ENCODE data around the gene TGOLN2. TPM values are rescaled to one million over a fixed set of nuclear protein-coding genes. Genes with fewer than 3 reads are reported as not detected.

The TGOLN2 gene
- total RNA-seq, 2 donors from 2014 or later = 69.9 to 75.2 TPM

DNA sequence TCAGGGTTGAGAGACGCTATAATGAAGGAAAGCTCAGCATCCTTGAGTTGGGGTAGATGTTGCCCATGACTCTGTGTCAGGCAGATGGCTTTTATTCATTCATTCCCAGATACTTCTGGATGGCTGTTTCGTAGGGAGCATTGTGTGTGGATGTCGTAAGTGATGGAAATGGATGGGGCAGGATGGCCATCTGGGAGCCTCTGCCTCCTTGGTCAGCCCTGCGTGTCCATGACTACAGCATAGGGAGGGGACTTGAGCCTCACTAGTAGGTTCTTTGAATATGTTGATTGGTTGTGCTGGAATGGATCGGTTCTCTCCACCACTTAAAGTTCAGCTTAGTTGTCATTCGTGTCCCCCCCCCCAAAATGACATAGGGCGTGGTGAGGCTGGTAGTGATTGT lies 44.9 kb downstream of the TGOLN2 start:
- no peaks in the 10 kb centered on the region for H3K4me1 ChIP-seq
- no peak for DNase-seq
- no peaks in the 10 kb centered on the region for H3K9me3 ChIP-seq
- no peak for ATAC-seq
- no peak overlapping the region for H3K27ac ChIP-seq
- WGBS, 2 donors = 87 to 91% methylated on average over 7 of the region's 7 CpGs
- TF ChIP-seq CTCF (IDR thresholded peaks at IDR 0.05) = no peak
- no peak for TF ChIP-seq POLR2A (IDR thresholded peaks at IDR 0.05)
- H3K27me3 ChIP-seq = no peaks in the 10 kb centered on the region
- no peaks in the 10 kb centered on the region for H3K36me3 ChIP-seq (replicated peaks in 1 of 2; ENCODE audit: insufficient read depth in 1 of 2, low read depth in 2 of 2)
- no peak overlapping the region for H3K4me3 ChIP-seq
- intact Hi-C loops (cut with DNase I) = loop anchor here (10.0 kb wide), 1 partner anchor 368 kb away; no protein-coding TSS in a partner anchor

DNA sequence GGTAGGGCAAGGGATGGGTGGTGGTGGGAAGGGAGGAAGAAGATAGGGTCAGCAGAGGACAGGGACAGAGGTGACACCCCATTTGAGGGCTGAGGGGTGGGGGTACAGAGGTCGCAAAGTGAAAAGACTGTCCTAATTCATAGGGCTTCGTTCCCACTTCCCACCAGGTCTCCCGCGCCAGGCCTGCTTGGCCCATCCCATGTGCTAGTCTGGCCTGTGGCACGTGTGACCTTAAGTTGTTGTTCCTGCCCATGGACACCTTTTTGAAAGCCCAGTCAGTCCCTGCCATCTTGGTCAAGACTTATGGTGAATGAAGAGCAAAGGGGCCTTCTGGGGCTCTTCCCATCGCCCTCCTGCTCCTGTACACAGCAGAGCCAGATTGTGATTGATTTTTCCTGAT lies 46.2 kb downstream of the TGOLN2 start:
- Histone ChIP-seq H3K9me3 (no peaks in the 10 kb centered on the region), H3K4me1 (no peaks in the 10 kb centered on the region), H3K4me3 (no peak overlapping the region), H3K27ac (no peak overlapping the region), H3K27me3 (no peaks in the 10 kb centered on the region), H3K36me3 (replicated peaks in 1 of 2; ENCODE audit: insufficient read depth in 1 of 2, low read depth in 2 of 2) (no peaks in the 10 kb centered on the region)
- intact Hi-C loops (cut with DNase I) = loop anchor here (10.0 kb wide), 1 partner anchor 367 kb away; no protein-coding TSS in a partner anchor
- TF ChIP-seq CTCF (IDR thresholded peaks at IDR 0.05) = no peak
- no peak for TF ChIP-seq POLR2A (IDR thresholded peaks at IDR 0.05)
- DNase-seq = no peak
- ATAC-seq = no peak
- WGBS, 2 donors = 80 to 85% methylated on average over 6 of the region's 6 CpGs

GRCh38 chr2:85278361-85278760 lies 49.4 kb downstream of the TGOLN2 start:
- no peak for TF ChIP-seq POLR2A (IDR thresholded peaks at IDR 0.05)
- no peak for TF ChIP-seq CTCF (IDR thresholded peaks at IDR 0.05)
- Histone ChIP-seq H3K27ac (no peak overlapping the region), H3K4me3 (no peak overlapping the region), H3K27me3 (no peaks in the 10 kb centered on the region), H3K36me3 (replicated peaks in 1 of 2; ENCODE audit: insufficient read depth in 1 of 2, low read depth in 2 of 2) (no peaks in the 10 kb centered on the region), H3K4me1 (no peaks in the 10 kb centered on the region), H3K9me3 (no peaks in the 10 kb centered on the region)
- intact Hi-C loops (cut with DNase I) = no loop called here
- 76 to 82% methylated on average over 2 of the region's 2 CpGs for WGBS, 2 donors
- no peak for DNase-seq
- no peak for ATAC-seq

GRCh38 chr2:85277416-85278158 lies 50.2 kb downstream of the TGOLN2 start:
- no peak overlapping the region for H3K27ac ChIP-seq
- DNase-seq = no peak

More at GRCh38 chr2:85277416-85278158, 50.2 kb downstream of the TGOLN2 start:
- intact Hi-C loops (cut with DNase I) = no loop called here
- TF ChIP-seq CTCF (IDR thresholded peaks at IDR 0.05) = no peak
- no peak for TF ChIP-seq POLR2A (IDR thresholded peaks at IDR 0.05)
- WGBS, 2 donors = 64 to 82% methylated on average over 11 to 14 of the region's 15 CpGs
- no peak for ATAC-seq
- H3K36me3 ChIP-seq (replicated peaks in 1 of 2; ENCODE audit: insufficient read depth in 1 of 2, low read depth in 2 of 2) = no peaks in the 10 kb centered on the region
- H3K4me3 ChIP-seq = no peak overlapping the region
- H3K27me3 ChIP-seq = no peaks in the 10 kb centered on the region
- no peaks in the 10 kb centered on the region for H3K4me1 ChIP-seq
- no peaks in the 10 kb centered on the region for H3K9me3 ChIP-seq

Data from body of pancreas (tissue), 4 donors.